ENCODE results near the gene FMOD.

The FMOD gene

DNA sequence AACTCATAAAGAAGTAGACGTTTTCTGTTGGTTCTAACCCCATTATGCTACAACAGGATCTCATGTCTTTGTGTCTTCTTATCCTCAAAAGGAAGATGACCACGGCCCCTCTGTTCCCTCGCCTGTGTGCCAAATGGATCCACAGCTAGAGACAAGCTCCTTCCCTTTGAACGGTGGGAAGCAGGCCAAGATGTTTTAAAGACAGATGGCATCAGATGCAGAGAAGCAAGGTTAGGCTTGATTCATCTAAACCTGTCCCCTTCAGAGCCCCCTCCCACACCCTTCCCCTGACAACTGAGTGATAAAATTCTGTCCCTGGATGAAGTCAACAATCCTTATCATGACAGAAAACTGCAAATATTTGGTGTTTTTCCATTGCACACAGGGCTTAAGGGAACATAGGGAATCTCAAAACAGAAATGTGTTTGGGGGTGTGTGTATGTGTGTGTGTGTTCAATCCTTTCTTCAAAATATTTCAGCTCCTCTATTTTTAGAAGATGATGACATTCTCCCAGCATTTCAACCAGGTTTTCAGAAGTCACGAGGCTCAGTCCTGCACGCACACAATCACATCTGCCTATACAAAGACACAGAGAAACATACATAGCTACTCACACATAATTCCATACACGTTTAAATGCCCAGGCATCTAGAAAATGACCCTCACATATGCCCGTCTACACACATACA, 27.8 kb upstream of the FMOD start:
- no peaks in the 10 kb centered on the region for H3K36me3 ChIP-seq (ENCODE audit: control insufficient read depth, insufficient read depth, low read length)
- no peaks in the 10 kb centered on the region for H3K4me1 ChIP-seq (ENCODE audit: control insufficient read depth, insufficient read depth, low read length)
- no peak overlapping the region for H3K27ac ChIP-seq (ENCODE audit: insufficient read depth, low read depth, low read length, poor library complexity, severe bottlenecking)
- H3K9me3 ChIP-seq (ENCODE audit: control insufficient read depth, low read length) = no peaks in the 10 kb centered on the region
- no peak overlapping the region for H3K4me3 ChIP-seq (ENCODE audit: insufficient read depth, low read depth, low read length)
- H3K27me3 ChIP-seq (ENCODE audit: control insufficient read depth, insufficient read depth, low read length, poor library complexity, severe bottlenecking) = no peaks in the 10 kb centered on the region
- 91 to 93% methylated on average over 8 of the region's 8 CpGs for WGBS, 2 experiments

DNA sequence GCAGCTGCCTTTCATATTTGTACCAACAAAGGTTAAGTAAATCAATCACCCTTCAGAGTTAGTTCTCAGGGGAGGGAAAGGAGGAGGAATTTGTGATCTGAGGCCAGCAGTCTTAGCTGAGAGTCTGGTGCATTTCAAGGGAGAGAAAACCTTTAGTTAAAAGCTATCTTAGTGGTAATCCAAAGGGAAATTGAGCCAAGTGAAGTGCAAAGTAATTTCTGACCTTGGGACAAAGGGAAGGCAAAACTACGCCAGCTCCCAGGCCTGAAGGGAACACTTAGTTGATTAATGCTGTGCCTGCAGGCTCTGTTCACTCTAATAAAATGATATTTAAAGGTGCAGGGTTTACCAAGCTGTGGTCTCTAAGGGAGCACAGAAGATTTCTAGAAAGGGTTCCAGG, 23.1 kb upstream of the FMOD start:
- Histone ChIP-seq H3K36me3 (ENCODE audit: control insufficient read depth, insufficient read depth, low read length) (no peaks in the 10 kb centered on the region), H3K27me3 (ENCODE audit: control insufficient read depth, insufficient read depth, low read length, poor library complexity, severe bottlenecking) (no peaks in the 10 kb centered on the region), H3K9me3 (ENCODE audit: control insufficient read depth, low read length) (no peaks in the 10 kb centered on the region), H3K4me1 (ENCODE audit: control insufficient read depth, insufficient read depth, low read length) (no peaks in the 10 kb centered on the region), H3K27ac (ENCODE audit: insufficient read depth, low read depth, low read length, poor library complexity, severe bottlenecking) (no peak overlapping the region), H3K4me3 (ENCODE audit: insufficient read depth, low read depth, low read length) (no peak overlapping the region)
- WGBS, 2 experiments = 86 to 91% methylated on average over 1 of the region's 1 CpG

DNA sequence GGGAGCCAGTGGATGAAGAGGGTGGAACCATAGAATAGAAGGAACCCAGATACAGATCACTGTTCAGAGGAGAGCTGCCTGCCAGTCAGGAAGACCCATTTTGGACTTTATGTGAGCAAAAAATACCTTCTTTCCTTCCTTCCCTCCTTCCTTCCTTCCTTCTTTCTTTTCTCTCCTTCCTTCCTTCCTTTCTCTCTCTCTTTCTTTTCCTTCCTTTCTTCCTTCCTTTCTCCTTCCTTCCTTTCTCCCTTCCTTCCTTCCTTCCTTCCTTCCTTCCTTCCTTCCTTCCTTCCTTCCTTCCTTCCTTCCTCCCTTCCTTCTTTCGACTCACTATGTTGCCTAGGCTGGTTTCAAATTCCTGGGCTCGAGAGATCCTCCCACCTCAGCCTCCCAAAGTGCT, 22.1 kb upstream of the FMOD start:
- H3K4me1 ChIP-seq (ENCODE audit: control insufficient read depth, insufficient read depth, low read length) = no peaks in the 10 kb centered on the region
- no peaks in the 10 kb centered on the region for H3K9me3 ChIP-seq (ENCODE audit: control insufficient read depth, low read length)
- 91 to 95% methylated on average over 2 of the region's 2 CpGs for WGBS, 2 experiments
- no peak overlapping the region for H3K27ac ChIP-seq (ENCODE audit: insufficient read depth, low read depth, low read length, poor library complexity, severe bottlenecking)
- H3K27me3 ChIP-seq (ENCODE audit: control insufficient read depth, insufficient read depth, low read length, poor library complexity, severe bottlenecking) = no peaks in the 10 kb centered on the region
- no peak overlapping the region for H3K4me3 ChIP-seq (ENCODE audit: insufficient read depth, low read depth, low read length)
- H3K36me3 ChIP-seq (ENCODE audit: control insufficient read depth, insufficient read depth, low read length) = no peaks in the 10 kb centered on the region

DNA sequence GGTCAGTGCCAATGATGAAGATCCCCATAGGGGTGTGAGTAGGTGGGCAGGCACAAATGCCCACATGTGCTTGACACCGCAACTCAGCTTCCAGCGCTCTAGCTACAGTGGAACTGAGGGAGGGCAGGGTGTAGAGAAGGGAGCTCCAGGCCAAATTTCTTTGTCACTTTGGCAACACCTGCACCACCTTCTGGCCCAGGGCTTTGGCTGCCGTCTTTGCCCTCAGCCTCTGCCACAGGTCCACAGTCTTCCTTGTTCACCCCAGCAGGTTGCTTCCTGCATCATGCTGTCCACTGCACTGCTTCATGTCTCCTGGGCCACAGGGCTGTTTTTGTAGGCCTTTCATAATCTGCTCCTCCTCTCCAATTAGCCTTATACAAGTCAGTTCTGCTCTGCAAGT, 20.4 kb upstream of the FMOD start:
- no peak overlapping the region for H3K4me3 ChIP-seq (ENCODE audit: insufficient read depth, low read depth, low read length)
- H3K27ac ChIP-seq (ENCODE audit: insufficient read depth, low read depth, low read length, poor library complexity, severe bottlenecking) = no peak overlapping the region
- H3K27me3 ChIP-seq (ENCODE audit: control insufficient read depth, insufficient read depth, low read length, poor library complexity, severe bottlenecking) = no peaks in the 10 kb centered on the region
- H3K4me1 ChIP-seq (ENCODE audit: control insufficient read depth, insufficient read depth, low read length) = no peaks in the 10 kb centered on the region
- WGBS, 2 experiments = 91 to 95% methylated on average over 3 of the region's 3 CpGs
- H3K9me3 ChIP-seq (ENCODE audit: control insufficient read depth, low read length) = no peaks in the 10 kb centered on the region
- no peaks in the 10 kb centered on the region for H3K36me3 ChIP-seq (ENCODE audit: control insufficient read depth, insufficient read depth, low read length)

DNA sequence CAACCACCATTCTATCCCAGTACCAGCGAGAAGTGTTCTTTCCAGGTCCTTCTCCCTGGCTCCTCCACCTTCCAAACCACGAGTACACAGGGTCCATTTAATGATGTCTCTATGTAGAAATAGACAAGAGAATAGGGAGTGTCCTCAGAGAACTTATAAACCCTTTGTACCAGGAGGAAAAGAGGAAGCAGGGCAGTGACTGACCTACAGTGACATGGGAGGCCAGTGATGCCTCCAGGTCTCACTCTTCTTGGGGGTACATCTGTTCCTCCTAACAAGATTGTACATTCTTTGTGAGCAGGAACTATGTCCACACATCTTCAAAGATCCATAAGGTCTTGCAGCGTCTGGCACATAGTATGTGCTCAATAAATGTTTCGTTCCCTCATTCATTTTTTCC, 18.7 kb upstream of the FMOD start:
- Histone ChIP-seq H3K4me1 (ENCODE audit: control insufficient read depth, insufficient read depth, low read length) (no peaks in the 10 kb centered on the region), H3K27ac (ENCODE audit: insufficient read depth, low read depth, low read length, poor library complexity, severe bottlenecking) (no peak overlapping the region), H3K4me3 (ENCODE audit: insufficient read depth, low read depth, low read length) (no peak overlapping the region), H3K36me3 (ENCODE audit: control insufficient read depth, insufficient read depth, low read length) (no peaks in the 10 kb centered on the region), H3K9me3 (ENCODE audit: control insufficient read depth, low read length) (no peaks in the 10 kb centered on the region), H3K27me3 (ENCODE audit: control insufficient read depth, insufficient read depth, low read length, poor library complexity, severe bottlenecking) (no peaks in the 10 kb centered on the region)
- WGBS, 2 experiments = 95 to 96% methylated on average over 3 to 4 of the region's 4 CpGs

DNA sequence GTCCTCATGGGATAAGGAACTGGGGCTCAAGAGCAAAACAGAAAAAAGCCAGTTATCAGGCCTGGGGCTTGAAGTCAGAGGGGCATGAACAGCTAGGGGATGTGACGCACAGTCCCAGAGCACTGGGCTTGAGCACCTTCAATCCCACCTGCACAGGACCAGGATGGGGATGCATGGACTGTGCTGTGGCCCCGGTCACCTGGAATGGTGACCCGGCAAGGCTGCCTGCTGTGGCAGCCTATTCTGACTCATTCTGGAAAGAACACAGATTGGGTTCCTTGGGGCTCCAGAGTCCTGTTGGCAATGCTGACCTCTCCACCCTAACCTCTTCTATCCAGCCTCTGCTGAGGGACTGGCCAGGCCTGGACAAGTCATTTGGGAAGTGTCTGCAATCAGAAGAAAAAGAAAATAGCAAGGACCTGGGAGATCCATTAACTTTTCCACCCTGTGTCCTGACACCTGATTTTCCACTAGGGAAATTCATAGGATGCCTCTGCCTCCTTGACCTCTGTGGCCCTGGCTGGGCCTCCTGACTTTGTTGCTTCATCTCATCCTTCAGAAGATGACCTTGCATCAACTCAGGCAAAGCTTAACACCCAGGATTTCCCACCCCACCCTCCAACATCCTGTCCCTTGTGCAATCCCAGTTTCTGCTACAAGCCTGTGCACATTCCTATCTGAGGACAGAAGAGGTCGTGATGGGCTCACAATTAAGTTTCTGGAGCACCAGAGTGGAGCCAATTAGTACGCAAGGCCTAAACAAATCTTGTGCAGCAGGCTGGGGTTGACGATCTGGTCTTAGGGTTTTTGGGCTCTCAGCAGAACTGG, 17.9 kb upstream of the FMOD start:
- no peaks in the 10 kb centered on the region for H3K9me3 ChIP-seq (ENCODE audit: control insufficient read depth, low read length)
- WGBS, 2 experiments = 90 to 95% methylated on average over 6 of the region's 6 CpGs
- H3K4me1 ChIP-seq (ENCODE audit: control insufficient read depth, insufficient read depth, low read length) = peaks cover 7% of the 10 kb centered on the region
- H3K27me3 ChIP-seq (ENCODE audit: control insufficient read depth, insufficient read depth, low read length, poor library complexity, severe bottlenecking) = no peaks in the 10 kb centered on the region
- no peak overlapping the region for H3K4me3 ChIP-seq (ENCODE audit: insufficient read depth, low read depth, low read length)
- no peak overlapping the region for H3K27ac ChIP-seq (ENCODE audit: insufficient read depth, low read depth, low read length, poor library complexity, severe bottlenecking)
- no peaks in the 10 kb centered on the region for H3K36me3 ChIP-seq (ENCODE audit: control insufficient read depth, insufficient read depth, low read length)

DNA sequence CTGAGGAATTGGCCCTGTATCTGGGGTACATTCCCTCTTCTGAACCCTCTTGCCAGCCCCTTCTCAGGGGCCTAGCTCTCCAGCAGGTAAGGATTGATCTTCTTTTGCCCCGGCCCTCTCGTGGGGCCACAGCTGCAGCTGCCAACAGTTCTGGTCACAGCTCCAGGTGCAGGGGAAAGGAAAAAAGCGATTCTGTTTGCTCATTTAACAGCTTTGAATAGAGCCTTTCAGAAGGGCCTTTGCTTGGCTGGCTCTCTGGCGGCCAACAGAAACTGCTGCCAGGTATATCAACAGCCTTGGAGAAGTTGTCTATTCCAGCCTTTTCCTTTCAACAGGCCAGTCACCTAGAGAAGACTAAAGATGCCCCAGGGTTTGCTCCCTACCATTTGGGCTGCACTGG, 16.1 kb upstream of the FMOD start:
- Histone ChIP-seq H3K27ac (ENCODE audit: insufficient read depth, low read depth, low read length, poor library complexity, severe bottlenecking) (no peak overlapping the region), H3K9me3 (ENCODE audit: control insufficient read depth, low read length) (no peaks in the 10 kb centered on the region), H3K36me3 (ENCODE audit: control insufficient read depth, insufficient read depth, low read length) (no peaks in the 10 kb centered on the region), H3K27me3 (ENCODE audit: control insufficient read depth, insufficient read depth, low read length, poor library complexity, severe bottlenecking) (no peaks in the 10 kb centered on the region), H3K4me3 (ENCODE audit: insufficient read depth, low read depth, low read length) (no peak overlapping the region), H3K4me1 (ENCODE audit: control insufficient read depth, insufficient read depth, low read length) (peaks cover 16% of the 10 kb centered on the region)
- whole genome bisulfite sequencing, 2 experiments = 79 to 87% methylated on average over 4 of the region's 4 CpGs

DNA sequence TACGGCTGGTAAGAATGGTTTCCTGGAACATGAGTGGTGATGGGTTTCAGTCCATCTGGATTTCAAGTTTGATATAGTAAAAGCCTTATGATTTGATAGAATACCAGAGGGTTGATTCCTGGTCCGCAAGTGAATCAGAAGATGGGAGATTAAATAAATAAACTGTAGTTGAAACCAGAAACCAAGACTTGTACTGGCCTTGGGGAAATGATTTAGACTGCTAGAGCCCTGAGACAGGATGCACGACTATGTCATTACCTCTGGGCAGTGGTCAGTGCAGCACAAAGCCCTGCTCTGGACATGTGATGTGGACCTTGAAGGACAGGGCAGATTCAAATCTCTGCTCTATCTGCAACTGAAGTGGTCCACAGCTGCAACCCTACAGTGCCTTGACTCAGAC, 15.6 kb upstream of the FMOD start:
- Histone ChIP-seq H3K9me3 (ENCODE audit: control insufficient read depth, low read length) (no peaks in the 10 kb centered on the region), H3K4me3 (ENCODE audit: insufficient read depth, low read depth, low read length) (no peak overlapping the region), H3K36me3 (ENCODE audit: control insufficient read depth, insufficient read depth, low read length) (no peaks in the 10 kb centered on the region), H3K4me1 (ENCODE audit: control insufficient read depth, insufficient read depth, low read length) (peaks cover 22% of the 10 kb centered on the region), H3K27ac (ENCODE audit: insufficient read depth, low read depth, low read length, poor library complexity, severe bottlenecking) (no peak overlapping the region), H3K27me3 (ENCODE audit: control insufficient read depth, insufficient read depth, low read length, poor library complexity, severe bottlenecking) (no peaks in the 10 kb centered on the region)
- 90 to 92% methylated on average over 3 of the region's 3 CpGs for WGBS, 2 experiments

DNA sequence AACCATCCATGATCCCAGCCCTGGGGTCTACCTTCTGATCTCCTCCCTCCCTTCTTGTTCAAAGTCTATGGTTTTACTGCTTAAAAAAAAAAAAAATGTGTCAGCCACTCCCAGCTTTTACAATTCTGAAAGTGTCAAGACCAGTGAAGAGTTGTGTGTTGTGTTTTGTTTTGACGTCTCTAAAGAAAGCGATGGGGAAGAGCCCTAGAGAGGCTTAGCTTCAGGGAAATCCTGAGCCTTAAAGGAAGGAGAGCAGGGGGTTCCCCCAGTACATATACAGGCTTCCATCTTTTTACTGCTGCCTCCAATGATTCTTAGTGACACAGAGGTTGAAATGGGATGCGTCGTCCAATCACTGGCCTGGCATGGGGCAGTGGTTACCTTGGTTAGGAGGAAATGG, 13.9 kb upstream of the FMOD start:
- Histone ChIP-seq H3K4me1 (ENCODE audit: control insufficient read depth, insufficient read depth, low read length) (peaks cover 35% of the 10 kb centered on the region), H3K27me3 (ENCODE audit: control insufficient read depth, insufficient read depth, low read length, poor library complexity, severe bottlenecking) (no peaks in the 10 kb centered on the region), H3K27ac (ENCODE audit: insufficient read depth, low read depth, low read length, poor library complexity, severe bottlenecking) (no peak overlapping the region), H3K4me3 (ENCODE audit: insufficient read depth, low read depth, low read length) (no peak overlapping the region), H3K9me3 (ENCODE audit: control insufficient read depth, low read length) (no peaks in the 10 kb centered on the region), H3K36me3 (ENCODE audit: control insufficient read depth, insufficient read depth, low read length) (no peaks in the 10 kb centered on the region)
- WGBS, 2 experiments = 84 to 89% methylated on average over 3 of the region's 4 CpGs

DNA sequence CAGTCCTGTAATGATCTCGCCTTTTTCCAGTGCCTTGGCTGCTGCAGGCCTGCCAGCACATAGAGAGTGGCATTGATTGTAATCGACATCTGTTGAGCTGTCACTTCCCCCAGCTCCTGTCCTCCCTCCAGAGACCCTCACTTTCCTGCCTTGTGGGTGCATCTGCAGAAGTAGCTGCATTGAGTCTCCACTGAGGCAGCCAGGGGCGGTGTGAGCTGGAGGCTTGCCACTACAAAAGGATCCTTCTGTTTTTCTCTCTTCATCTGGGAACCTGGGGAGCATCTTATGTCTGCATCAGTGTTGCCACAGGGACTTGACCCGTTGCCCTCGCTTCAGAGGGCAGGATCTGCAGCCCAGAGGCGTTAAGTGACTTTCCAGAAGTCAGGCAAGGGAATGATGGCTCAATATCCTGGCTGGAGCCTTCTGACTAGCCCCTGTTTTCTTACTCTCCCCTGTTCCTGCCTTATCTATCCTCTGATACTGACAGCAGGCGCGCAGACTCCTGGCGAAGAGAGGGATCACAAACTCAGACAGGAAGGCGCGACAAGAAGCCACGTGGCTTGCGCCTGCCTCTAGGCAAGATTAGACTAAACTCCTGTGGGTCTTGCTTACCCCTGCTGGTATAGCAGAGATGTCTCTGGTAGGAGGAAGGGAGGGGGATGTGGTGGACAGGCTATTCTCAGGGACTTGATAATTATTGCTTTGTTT, 13.3 kb upstream of the FMOD start:
- Histone ChIP-seq H3K36me3 (ENCODE audit: control insufficient read depth, insufficient read depth, low read length) (no peaks in the 10 kb centered on the region), H3K27ac (ENCODE audit: insufficient read depth, low read depth, low read length, poor library complexity, severe bottlenecking) (no peak overlapping the region), H3K9me3 (ENCODE audit: control insufficient read depth, low read length) (no peaks in the 10 kb centered on the region), H3K4me3 (ENCODE audit: insufficient read depth, low read depth, low read length) (no peak overlapping the region), H3K27me3 (ENCODE audit: control insufficient read depth, insufficient read depth, low read length, poor library complexity, severe bottlenecking) (no peaks in the 10 kb centered on the region), H3K4me1 (ENCODE audit: control insufficient read depth, insufficient read depth, low read length) (peaks cover 35% of the 10 kb centered on the region)
- 86 to 87% methylated on average over 13 of the region's 13 CpGs for whole genome bisulfite sequencing, 2 experiments

Data from ectodermal cell (in vitro differentiated cells).